Pancreas (tissue), 10 donors: ENCODE results near the gene SRBD1. TPM values are rescaled to one million over a fixed set of nuclear protein-coding genes. Genes with fewer than 3 reads are reported as not detected.

Source experiments
- ATAC-seq, 4 donors: fragments of 200-7000 bp; cut with Tn5 transposase; one replicate each; pipeline versions ENCODE4 v1.8.0 to v1.9.1; 2020; ENCODE audit warnings: mild to moderate bottlenecking in 4 of 4, moderate library complexity in 4 of 4
- DNase-seq, 6 donors: peaks; one replicate each; pipeline ENCODE4 v3.0.0-alpha.2; 2020
- FAIRE-seq: peaks from 2 replicates; lab custom pipeline; 2012; peaks lifted over from hg19 to GRCh38; lab: Jason Lieb, UNC
- H3K27ac ChIP-seq, 4 donors: fragments of 200-600 bp; sonication (generic); 1 replicate in 3 of 4; 2 replicates in 1 of 4; pipeline versions ENCODE4 v1.5.0 to v1.8.0; 2020
- H3K27me3 ChIP-seq, 4 donors: fragments of 200-600 bp; one replicate each; pipeline ENCODE4 v1.8.0; 2021
- H3K36me3 ChIP-seq, 3 donors: fragments of 200-600 bp; sonication (generic) in 1 of 3; one replicate each; pipeline versions ENCODE4 v1.5.0 to v1.8.0; 2020 to 2021
- H3K4me1 ChIP-seq, 3 donors: fragments of 200-600 bp; one replicate each; pipeline ENCODE4 v1.8.0; 2021
- H3K4me3 ChIP-seq, 4 donors: fragments of 200-600 bp; sonication (generic) in 2 of 4; one replicate each; pipeline versions ENCODE4 v1.5.0 to v1.8.0; 2020 to 2021
- H3K9me3 ChIP-seq, 4 donors: fragments of 200-600 bp; one replicate each; pipeline ENCODE4 v1.8.0; 2021
- WGBS, 2 donors: extraction: QIAGEN DNeasy Blood & Tissue Kit; methylation state at CpG; one replicate each; pipeline ENCODE4 v1.1.7; 2013; 5-methylcytosine and 5-hydroxymethylcytosine counted together
- intact Hi-C, 3 donors: fragments of 100-400 bp; cut with DNase I; formaldehyde crosslinking; loops; one replicate each; pipeline versions ENCODE4 v1.11.1 to v1.14.2; 2022
- polyA plus RNA-seq, 2 donors: library from polyadenylated mRNA; stranded (reverse); fragments of 200-250 nt; gene quantifications; one replicate each; pipeline ENCODE4 v1.2.3, GENCODE V29; 2013
- total RNA-seq, 6 donors: library from RNA; stranded (reverse); fragmentation: NEBNext Ultra II Directional in 4 of 6; extraction: Animal tissue kit (Norgen Biotek cat#: 25700) in 4 of 6; gene quantifications; one replicate each; pipeline versions ENCODE4 v1.2.1 to v1.2.4, GENCODE V29; 2021 to 2023
- TF ChIP-seq, protein P1 (sequence below), 4 donors: fragments of 200-600 bp; sonication (generic) in 3 of 4; IDR thresholded peaks; one replicate each; pipeline versions ENCODE4 v1.5.0 to v1.8.0; 2021; ENCODE audit warnings: antibody characterized with exemption in 4 of 4
- donor health status: healthy with polysubstance abuse.
- donor health status: DM: no; HTN: no; CAD: no; lungs with moderate emphysema.
- donor health status: DM: no; HTN: no; CAD: no.
- donor health status: control.
- donor health status: control.
- donor health status: Bipolar disorder and iron deficiency.
- donor health status: DM: yes; HTN: yes; CAD: no.
- donor health status: DM: no; HTN: no; CAD: no.
- donor health status: DM: no; HTN: no; CAD: no.
- donor health status: DM: yes; HTN: yes; CAD: no.

Gene SRBD1
- total and polyA plus RNA-seq, 8 donors = 3.2 to 15.4 (median 11.6) TPM

DNA sequence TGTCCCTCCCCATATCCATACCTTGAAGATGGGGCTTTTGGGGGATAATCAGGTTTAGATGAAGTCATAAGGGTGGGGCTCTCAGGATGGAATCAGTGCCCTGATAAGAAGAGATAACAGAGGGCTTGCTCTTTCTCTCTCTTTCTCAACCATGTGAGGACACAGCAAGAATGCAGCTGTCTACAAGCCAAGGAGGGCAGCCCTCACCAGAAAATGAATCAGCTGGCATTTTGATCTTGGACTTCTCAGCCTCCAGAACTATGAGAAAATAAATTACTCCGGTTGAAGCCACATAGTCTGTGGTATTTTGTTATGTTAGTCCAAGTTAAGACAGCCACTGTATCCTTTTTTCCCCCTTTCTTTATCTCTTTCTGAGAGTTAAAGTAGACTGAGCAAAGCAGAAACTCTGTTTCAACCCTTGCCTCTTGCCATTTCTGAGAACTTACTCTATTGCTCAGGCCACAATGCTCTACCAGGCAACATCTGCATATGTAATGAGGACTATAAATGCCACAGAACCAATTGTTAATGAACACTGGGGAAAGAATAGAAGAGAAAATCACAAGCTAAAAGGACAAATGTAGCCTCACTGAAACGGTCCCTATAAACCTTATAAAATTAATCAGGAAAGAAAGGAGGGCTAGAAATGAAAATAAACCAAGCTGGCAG lies 56.9 kb downstream of the SRBD1 start:
- no peaks in the 10 kb centered on the region for H3K27me3 ChIP-seq
- TF ChIP-seq, protein P1, sequence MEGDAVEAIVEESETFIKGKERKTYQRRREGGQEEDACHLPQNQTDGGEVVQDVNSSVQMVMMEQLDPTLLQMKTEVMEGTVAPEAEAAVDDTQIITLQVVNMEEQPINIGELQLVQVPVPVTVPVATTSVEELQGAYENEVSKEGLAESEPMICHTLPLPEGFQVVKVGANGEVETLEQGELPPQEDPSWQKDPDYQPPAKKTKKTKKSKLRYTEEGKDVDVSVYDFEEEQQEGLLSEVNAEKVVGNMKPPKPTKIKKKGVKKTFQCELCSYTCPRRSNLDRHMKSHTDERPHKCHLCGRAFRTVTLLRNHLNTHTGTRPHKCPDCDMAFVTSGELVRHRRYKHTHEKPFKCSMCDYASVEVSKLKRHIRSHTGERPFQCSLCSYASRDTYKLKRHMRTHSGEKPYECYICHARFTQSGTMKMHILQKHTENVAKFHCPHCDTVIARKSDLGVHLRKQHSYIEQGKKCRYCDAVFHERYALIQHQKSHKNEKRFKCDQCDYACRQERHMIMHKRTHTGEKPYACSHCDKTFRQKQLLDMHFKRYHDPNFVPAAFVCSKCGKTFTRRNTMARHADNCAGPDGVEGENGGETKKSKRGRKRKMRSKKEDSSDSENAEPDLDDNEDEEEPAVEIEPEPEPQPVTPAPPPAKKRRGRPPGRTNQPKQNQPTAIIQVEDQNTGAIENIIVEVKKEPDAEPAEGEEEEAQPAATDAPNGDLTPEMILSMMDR (IDR thresholded peaks at IDR 0.05) = no peak
- 72 to 84% methylated on average over 2 of the region's 2 CpGs for WGBS, 2 donors
- intact Hi-C loops = no loop called here
- no peaks in the 10 kb centered on the region for H3K9me3 ChIP-seq
- no peaks in the 10 kb centered on the region for H3K4me1 ChIP-seq
- FAIRE-seq = no peak
- no peak for DNase-seq
- H3K4me3 ChIP-seq = no peak overlapping the region
- peaks cover 0 to 6% (median 0%) of the 10 kb centered on the region in 3 donors for H3K36me3 ChIP-seq
- no peak overlapping the region for H3K27ac ChIP-seq
- no peak for ATAC-seq

DNA sequence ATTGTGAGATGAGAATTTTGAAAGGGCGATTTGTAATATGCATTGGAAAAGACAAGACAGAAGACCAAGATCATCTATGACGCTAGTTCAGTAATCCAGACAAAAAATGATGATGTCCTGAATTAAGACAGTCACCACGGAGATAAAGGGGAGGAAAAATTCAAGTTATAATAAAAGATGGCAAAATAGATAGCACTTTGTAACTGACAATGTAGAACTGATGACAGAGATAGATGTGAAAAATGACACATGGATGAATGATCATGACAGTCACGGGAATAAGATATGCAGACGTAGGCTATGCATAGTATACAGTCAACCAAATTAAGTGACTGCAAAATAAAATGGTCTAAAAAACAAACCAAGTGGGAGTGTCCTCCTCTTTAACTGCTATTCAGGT lies 59.2 kb downstream of the SRBD1 start:
- Histone ChIP-seq H3K9me3 (no peaks in the 10 kb centered on the region), H3K4me1 (no peaks in the 10 kb centered on the region), H3K36me3 (peaks cover 0 to 8% (median under 1%) of the 10 kb centered on the region in 3 donors), H3K27ac (no peak overlapping the region), H3K4me3 (no peak overlapping the region), H3K27me3 (no peaks in the 10 kb centered on the region)
- no peak for ATAC-seq
- intact Hi-C loops = no loop called here
- TF ChIP-seq, protein P1 (IDR thresholded peaks at IDR 0.05) = no peak
- no peak for DNase-seq
- 88 to 89% methylated on average over 5 of the region's 5 CpGs for WGBS, 2 donors
- no peak for FAIRE-seq

DNA sequence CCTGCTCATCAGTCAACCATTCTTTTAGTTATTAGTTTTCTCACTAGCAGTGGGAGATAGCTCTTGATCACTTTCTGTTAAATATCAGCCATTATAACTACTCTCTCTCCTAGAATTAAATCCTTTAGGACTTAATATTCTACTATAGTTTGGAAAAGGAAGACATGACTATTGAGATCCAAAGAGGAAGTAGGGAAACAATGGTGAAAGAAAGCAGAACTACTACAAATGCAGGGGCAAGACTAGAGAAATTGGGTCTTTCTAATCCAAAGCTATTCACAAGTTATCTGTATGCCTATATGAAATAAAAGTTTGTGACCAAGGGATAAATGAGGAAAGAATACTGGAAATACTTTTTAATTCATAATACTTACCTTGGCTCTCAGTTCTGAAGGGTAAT lies 65.1 kb downstream of the SRBD1 start:
- intact Hi-C loops = no loop called here
- FAIRE-seq (no peak), ATAC-seq (no peak), DNase-seq (no peak)
- H3K36me3 ChIP-seq = peaks cover 5 to 33% (median 11%) of the 10 kb centered on the region in 3 donors
- no peaks in the 10 kb centered on the region for H3K27me3 ChIP-seq
- no peak overlapping the region for H3K27ac ChIP-seq
- no peaks in the 10 kb centered on the region for H3K9me3 ChIP-seq
- no peaks in the 10 kb centered on the region for H3K4me1 ChIP-seq
- H3K4me3 ChIP-seq = no peak overlapping the region
- TF ChIP-seq, protein P1 (IDR thresholded peaks at IDR 0.05) = no peak

DNA sequence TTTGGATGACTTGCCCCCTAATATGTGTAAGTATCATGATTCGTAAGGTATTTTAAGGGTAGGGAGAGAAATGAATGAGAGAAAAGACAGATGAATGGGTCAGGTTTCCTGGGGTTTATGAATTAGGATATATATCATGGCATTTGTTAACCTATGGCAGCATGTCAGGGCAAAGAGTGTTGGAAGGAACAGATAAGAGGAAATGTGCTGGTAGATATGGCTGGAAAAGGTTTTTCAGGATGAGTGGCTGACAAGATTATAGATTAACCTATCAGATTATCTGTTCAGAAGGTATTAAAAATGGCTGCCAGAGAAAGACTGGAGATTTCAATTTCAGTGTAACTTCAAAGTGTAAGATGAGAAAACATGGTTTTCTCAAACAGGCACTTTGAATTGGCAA lies 67.8 kb downstream of the SRBD1 start:
- TF ChIP-seq, protein P1 (IDR thresholded peaks at IDR 0.05) = no peak
- DNase-seq = no peak
- no peak overlapping the region for H3K4me3 ChIP-seq
- H3K4me1 ChIP-seq = no peaks in the 10 kb centered on the region
- intact Hi-C loops = no loop called here
- no peak for ATAC-seq
- WGBS, 2 donors = 99 to 100% methylated on average over 1 of the region's 1 CpG
- no peak overlapping the region for H3K27ac ChIP-seq
- H3K36me3 ChIP-seq = peaks cover 5 to 36% (median 13%) of the 10 kb centered on the region in 3 donors
- H3K27me3 ChIP-seq = no peaks in the 10 kb centered on the region
- FAIRE-seq = no peak
- no peaks in the 10 kb centered on the region for H3K9me3 ChIP-seq

DNA sequence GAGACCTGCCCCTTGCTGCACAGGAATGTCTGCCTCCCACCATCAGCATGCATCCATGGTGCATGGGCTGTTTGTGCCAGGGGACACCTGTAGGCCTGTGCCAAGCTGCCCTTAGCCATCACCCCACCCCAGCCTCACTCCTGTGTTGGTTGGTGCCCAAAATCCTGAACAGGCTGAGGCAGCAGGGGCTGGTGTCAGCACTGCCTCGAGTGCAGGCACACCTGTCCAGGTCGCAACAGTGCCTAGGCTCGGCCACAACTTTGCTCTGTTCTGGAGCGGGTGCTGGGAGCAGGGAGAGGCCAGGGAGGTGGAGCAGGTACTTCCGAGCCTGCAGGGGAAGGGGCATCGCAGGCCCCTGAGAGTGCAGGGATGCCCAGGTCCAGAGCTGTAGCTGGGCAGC lies 69.1 kb downstream of the SRBD1 start:
- peaks cover 5 to 36% (median 13%) of the 10 kb centered on the region in 3 donors for H3K36me3 ChIP-seq

More for the DNA sequence above, 69.1 kb downstream of the SRBD1 start:
- no peak overlapping the region for H3K27ac ChIP-seq
- ATAC-seq (no peak), DNase-seq (peak in 1 of 6 donors; percentile 56), FAIRE-seq (no peak)
- intact Hi-C loops = no loop called here
- H3K4me1 ChIP-seq = no peaks in the 10 kb centered on the region
- H3K4me3 ChIP-seq = no peak overlapping the region
- no peaks in the 10 kb centered on the region for H3K9me3 ChIP-seq
- no peaks in the 10 kb centered on the region for H3K27me3 ChIP-seq
- WGBS, 2 donors = 98% methylated on average over 6 of the region's 6 CpGs
- TF ChIP-seq, protein P1 (IDR thresholded peaks at IDR 0.05) = no peak
